ENCODE data around the gene EPAS1.

The EPAS1 gene

GRCh38 chr2:46326231-46326980 lies 29.2 kb downstream of the EPAS1 start:
- DNase-seq: no peak

GRCh38 chr2:46327627-46328026 lies 30.4 kb downstream of the EPAS1 start:
- DNase-seq: no peak

- DNase-seq: no peak
Measured at GRCh38 chr2:46328291-46328690, 31.1 kb downstream of the EPAS1 start.

GRCh38 chr2:46328829-46329228 lies 31.6 kb downstream of the EPAS1 start:
- DNase-seq: no peak

GRCh38 chr2:46329340-46329739 lies 32.1 kb downstream of the EPAS1 start:
- DNase-seq: no peak

GRCh38 chr2:46329803-46330775 lies 32.9 kb downstream of the EPAS1 start:
- DNase-seq: no peak

- no peak for DNase-seq
Measured at GRCh38 chr2:46331109-46331766, 34.0 kb downstream of the EPAS1 start.

- DNase-seq: no peak
Measured at GRCh38 chr2:46332686-46333281, 35.6 kb downstream of the EPAS1 start.

- DNase-seq: peak; percentile 49
Measured at GRCh38 chr2:46333912-46334311, 36.7 kb downstream of the EPAS1 start.

GRCh38 chr2:46334389-46335271 lies 37.4 kb downstream of the EPAS1 start:
- DNase-seq: peak; percentile 34

- peak; percentile 87 for DNase-seq
Measured at GRCh38 chr2:46335391-46336282, 38.4 kb downstream of the EPAS1 start.

GRCh38 chr2:46336283-46336959 lies 39.2 kb downstream of the EPAS1 start:
- DNase-seq: peak; percentile 50

- DNase-seq: no peak
Measured at GRCh38 chr2:46337208-46337994, 40.2 kb downstream of the EPAS1 start.

- DNase-seq: no peak
Measured at GRCh38 chr2:46338674-46339073, 41.5 kb downstream of the EPAS1 start.

GRCh38 chr2:46339200-46339599 lies 42.0 kb downstream of the EPAS1 start:
- no peak for DNase-seq

GRCh38 chr2:46339676-46340459 lies 42.7 kb downstream of the EPAS1 start:
- DNase-seq: no peak

- DNase-seq: no peak
Measured at GRCh38 chr2:46340740-46341420, 43.7 kb downstream of the EPAS1 start.
